Colonic mucosa (tissue), 4 donors: ENCODE results near the gene PSMB7. TPM values are rescaled to one million over a fixed set of nuclear protein-coding genes. Genes with fewer than 3 reads are reported as not detected.

Experiments
- DNase-seq: peaks from one replicate; pipeline ENCODE4 v3.0.0-alpha.2; 2020
- H3K27ac ChIP-seq: fragments of 200-600 bp; one replicate; pipeline ENCODE4 v1.8.0; 2021
- H3K27me3 ChIP-seq: fragments of 200-600 bp; one replicate; pipeline ENCODE4 v1.8.0; 2021
- H3K36me3 ChIP-seq: fragments of 200-600 bp; one replicate; pipeline ENCODE4 v1.8.0; 2021
- H3K4me1 ChIP-seq: fragments of 200-600 bp; one replicate; pipeline ENCODE4 v1.8.0; 2021; ENCODE audit warnings: mild to moderate bottlenecking
- H3K4me3 ChIP-seq: fragments of 200-600 bp; one replicate; pipeline ENCODE4 v1.8.0; 2021
- H3K9ac ChIP-seq, 2 donors: one replicate each; pipeline ENCODE4 v1.7.0; 2013; ENCODE audit warnings: control low read depth in 2 of 2, low read depth in 2 of 2, low read length in 2 of 2
- H3K9me3 ChIP-seq: fragments of 200-600 bp; one replicate; pipeline ENCODE4 v1.8.0; 2021
- intact Hi-C: fragments of 100-400 bp; cut with DNase I; formaldehyde crosslinking; loops from one replicate; pipeline ENCODE4 v1.14.1; 2022
- total RNA-seq, 2 donors: library from RNA; stranded (reverse); fragmentation: NEBNext Ultra II Directional in 1 of 2; extraction: Animal tissue kit (Norgen Biotek cat#: 25700) in 1 of 2; gene quantifications; one replicate each; pipeline ENCODE4 v1.2.1, GENCODE V29; 2021
- TF ChIP-seq, protein P1 (sequence below): fragments of 200-600 bp; IDR thresholded peaks from one replicate; pipeline ENCODE4 v1.8.0; 2022; ENCODE audit warnings: antibody characterized with exemption, mild to moderate bottlenecking
- donor health status: healthy.
- donor health status: DM: no; HTN: no; CAD: no.
- donor health status: DM: no; HTN: no; CAD: no.

Gene PSMB7
- total RNA-seq, 2 donors from 2014 or later = 89.8 to 136 TPM

DNA sequence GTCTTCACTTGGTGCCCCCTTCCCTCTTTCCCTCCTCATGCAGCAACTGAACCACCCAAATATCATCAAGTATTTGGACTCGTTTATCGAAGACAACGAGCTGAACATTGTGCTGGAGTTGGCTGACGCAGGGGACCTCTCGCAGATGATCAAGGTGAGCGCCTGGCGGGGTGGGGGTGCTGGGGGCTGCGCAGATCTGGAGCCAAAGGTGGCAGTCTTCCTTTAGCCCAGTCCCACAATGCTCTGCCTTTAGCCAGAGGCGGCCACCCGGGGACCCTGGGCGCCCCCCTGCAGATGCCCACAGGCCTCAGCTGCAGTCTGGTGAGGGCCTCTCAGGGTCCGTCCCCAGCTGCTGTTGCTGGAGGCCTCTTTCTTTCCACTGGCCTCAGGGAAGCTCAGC is 93.8 kb downstream of the PSMB7 start:
- Histone ChIP-seq H3K27ac (no peak overlapping the region), H3K9ac (no peak overlapping the region), H3K36me3 (peaks cover 11% of the 10 kb centered on the region), H3K27me3 (no peaks in the 10 kb centered on the region), H3K9me3 (no peaks in the 10 kb centered on the region), H3K4me1 (no peaks in the 10 kb centered on the region), H3K4me3 (no peak overlapping the region)
- DNase-seq = no peak
- TF ChIP-seq, protein P1, sequence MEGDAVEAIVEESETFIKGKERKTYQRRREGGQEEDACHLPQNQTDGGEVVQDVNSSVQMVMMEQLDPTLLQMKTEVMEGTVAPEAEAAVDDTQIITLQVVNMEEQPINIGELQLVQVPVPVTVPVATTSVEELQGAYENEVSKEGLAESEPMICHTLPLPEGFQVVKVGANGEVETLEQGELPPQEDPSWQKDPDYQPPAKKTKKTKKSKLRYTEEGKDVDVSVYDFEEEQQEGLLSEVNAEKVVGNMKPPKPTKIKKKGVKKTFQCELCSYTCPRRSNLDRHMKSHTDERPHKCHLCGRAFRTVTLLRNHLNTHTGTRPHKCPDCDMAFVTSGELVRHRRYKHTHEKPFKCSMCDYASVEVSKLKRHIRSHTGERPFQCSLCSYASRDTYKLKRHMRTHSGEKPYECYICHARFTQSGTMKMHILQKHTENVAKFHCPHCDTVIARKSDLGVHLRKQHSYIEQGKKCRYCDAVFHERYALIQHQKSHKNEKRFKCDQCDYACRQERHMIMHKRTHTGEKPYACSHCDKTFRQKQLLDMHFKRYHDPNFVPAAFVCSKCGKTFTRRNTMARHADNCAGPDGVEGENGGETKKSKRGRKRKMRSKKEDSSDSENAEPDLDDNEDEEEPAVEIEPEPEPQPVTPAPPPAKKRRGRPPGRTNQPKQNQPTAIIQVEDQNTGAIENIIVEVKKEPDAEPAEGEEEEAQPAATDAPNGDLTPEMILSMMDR = no peak
- intact Hi-C loops = loop anchor here (2.0 kb wide), 1 partner anchor 195 kb away; no protein-coding TSS in a partner anchor

DNA sequence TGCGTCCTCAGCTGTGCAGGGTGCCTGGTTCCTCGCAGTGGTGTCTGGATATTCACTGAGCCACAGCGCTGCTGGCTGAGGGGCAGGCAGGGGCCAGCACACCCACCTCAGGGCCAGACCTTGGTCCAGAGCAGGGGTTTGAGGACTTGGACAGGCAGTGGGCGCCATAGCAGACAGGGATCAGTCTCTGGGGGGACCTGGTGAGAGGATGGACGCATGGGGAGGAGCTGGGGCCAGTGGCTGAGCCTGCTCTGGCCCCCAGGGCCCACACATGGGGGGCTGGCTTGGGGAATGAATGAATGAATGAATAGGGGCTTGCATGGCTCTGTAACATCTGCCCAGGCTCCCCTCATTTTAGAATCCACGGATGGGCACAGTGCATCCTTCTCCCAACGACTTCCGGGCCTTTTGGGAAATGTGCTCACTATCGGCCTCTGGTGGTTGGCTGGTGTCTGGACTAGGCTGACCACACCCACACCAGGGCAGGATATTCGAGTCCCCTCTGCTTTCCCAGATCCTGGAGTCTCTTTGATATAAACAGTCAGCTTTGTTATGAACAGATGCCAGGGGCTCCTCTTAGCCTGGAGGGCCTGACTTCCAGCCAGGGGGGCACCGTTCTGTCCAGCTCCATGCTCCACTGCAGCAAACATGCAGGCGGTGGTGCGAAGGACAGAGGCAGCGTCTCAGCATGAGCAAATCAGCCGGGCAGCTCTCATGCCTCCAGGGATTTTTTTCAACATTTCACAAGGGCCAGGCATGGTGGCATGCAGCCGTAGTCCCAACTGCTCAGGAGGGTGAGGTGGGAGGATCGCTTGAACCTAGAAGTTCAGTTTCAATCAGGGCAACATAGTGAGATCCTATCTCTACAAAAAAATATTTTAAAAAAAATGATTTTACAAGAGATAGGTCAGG is 94.9 kb downstream of the PSMB7 start:
- peaks cover 11% of the 10 kb centered on the region for H3K36me3 ChIP-seq
- H3K9ac ChIP-seq = no peak overlapping the region
- no peaks in the 10 kb centered on the region for H3K4me1 ChIP-seq
- no peak overlapping the region for H3K27ac ChIP-seq
- DNase-seq = peak; percentile 83
- intact Hi-C loops = loop anchor here (2.0 kb wide), 1 partner anchor 194 kb away; no protein-coding TSS in a partner anchor
- no peak overlapping the region for H3K4me3 ChIP-seq
- no peaks in the 10 kb centered on the region for H3K9me3 ChIP-seq
- H3K27me3 ChIP-seq = no peaks in the 10 kb centered on the region
- TF ChIP-seq, protein P1 = peak; percentile 76

DNA sequence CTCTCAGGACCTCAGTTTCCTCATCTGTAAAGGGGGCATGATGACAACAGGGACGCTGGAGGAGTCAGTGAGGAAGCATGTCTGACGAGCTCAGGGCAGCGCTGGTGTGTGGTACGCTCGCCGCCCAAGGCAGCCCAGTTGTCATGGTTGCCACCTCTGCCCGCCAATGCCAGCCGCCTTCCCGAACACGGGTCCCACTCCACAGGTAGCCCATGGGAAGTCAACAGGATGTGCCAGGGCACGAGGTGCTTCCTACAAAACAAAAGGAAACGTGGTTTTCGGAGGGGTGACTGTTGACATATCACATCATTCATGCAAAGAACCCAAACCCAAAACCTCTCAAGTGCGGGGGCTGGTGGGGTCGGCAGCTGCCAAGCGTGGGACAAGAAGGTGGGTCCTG is 99.4 kb downstream of the PSMB7 start:
- Histone ChIP-seq H3K36me3 (no peaks in the 10 kb centered on the region), H3K4me3 (no peak overlapping the region), H3K9me3 (no peaks in the 10 kb centered on the region), H3K27me3 (no peaks in the 10 kb centered on the region), H3K27ac (no peak overlapping the region), H3K9ac (no peak overlapping the region), H3K4me1 (no peaks in the 10 kb centered on the region)
- no peak for DNase-seq
- TF ChIP-seq, protein P1 = no peak
- intact Hi-C loops = no loop called here

DNA sequence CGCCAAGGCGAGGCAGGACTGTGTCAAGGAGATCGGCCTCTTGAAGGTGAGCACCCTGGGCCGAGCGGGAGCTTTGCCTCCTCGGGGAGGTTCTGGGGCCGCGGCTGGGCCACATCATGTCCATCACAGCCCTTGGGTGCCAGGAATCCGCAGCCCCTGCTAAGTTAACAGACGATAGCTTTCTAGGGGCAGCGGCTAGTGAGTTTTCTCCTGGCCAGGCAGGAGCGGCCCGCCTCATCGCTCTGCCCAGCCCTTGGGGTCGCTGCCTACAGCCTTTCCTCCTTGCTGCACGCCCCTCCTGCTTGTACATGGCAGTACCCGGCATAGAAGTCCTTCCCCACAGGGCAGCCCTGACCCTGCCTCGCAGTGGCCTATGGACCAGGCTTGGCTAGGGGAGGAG is 101.3 kb downstream of the PSMB7 start:
- TF ChIP-seq, protein P1 = no peak
- no peaks in the 10 kb centered on the region for H3K27me3 ChIP-seq
- no peak overlapping the region for H3K9ac ChIP-seq
- no peaks in the 10 kb centered on the region for H3K36me3 ChIP-seq
- intact Hi-C loops = no loop called here
- no peaks in the 10 kb centered on the region for H3K4me1 ChIP-seq
- no peaks in the 10 kb centered on the region for H3K9me3 ChIP-seq
- no peak for DNase-seq
- H3K27ac ChIP-seq = no peak overlapping the region
- H3K4me3 ChIP-seq = no peak overlapping the region

DNA sequence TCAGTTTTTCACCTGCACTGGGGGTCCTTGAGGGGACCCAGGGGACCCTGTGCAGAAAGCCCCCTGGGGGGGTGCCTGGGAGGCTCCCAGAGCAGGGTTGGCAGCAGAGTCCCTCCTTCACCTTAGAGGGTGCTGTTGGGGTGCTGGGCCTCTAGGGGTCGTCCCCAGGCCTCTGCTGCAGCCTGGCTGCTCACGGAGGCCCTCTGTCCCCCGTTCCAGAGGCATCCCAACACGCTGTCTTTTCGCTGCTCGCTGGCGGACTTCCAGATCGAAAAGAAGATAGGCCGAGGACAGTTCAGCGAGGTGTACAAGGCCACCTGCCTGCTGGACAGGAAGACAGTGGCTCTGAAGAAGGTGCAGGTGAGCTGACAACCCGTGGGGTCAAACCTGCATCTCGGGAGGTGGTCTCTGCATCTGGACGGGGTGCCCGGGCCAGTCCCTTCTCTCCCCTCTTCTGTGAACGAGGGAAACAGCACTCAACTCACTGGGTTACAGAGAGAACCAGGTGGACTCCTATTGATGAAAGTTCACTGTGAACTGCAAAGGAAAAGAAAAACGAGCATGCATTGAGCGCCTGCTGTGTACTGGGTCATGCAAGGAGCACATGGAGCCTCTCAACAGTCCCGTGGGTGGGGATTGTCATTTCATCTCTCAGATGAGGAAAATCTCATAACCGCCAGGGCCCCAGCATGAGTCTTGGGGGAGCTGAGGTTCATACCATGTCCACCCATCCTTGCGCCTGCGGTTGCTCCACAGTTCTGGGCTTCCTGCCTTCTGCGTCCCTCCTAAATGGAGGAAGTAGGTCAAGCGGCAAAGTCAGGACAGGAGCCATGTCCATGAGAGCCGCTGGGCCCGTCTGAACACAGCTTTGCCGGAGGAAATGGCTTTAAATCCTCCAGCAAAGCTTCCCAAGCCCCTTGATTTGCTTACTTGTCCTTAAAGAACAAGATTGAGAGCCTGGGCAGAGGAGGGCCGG is 102.7 kb downstream of the PSMB7 start:
- H3K4me3 ChIP-seq = no peak overlapping the region
- no peaks in the 10 kb centered on the region for H3K27me3 ChIP-seq
- no peaks in the 10 kb centered on the region for H3K4me1 ChIP-seq
- H3K36me3 ChIP-seq = no peaks in the 10 kb centered on the region
- TF ChIP-seq, protein P1 = no peak
- no peaks in the 10 kb centered on the region for H3K9me3 ChIP-seq
- intact Hi-C loops = no loop called here
- no peak overlapping the region for H3K27ac ChIP-seq
- no peak for DNase-seq
- H3K9ac ChIP-seq = no peak overlapping the region
